Transverse colon (tissue), 4 donors: ENCODE measurements around the gene RGR.

Experiments used
- CTCF ChIP-seq, 5 experiments: fragments of 200-600 bp in 3 of 5; fragments of 450-650 bp in 2 of 5; sonication (generic) in 3 of 5; IDR thresholded peaks; 1 replicate in 2 of 5; 2 replicates in 3 of 5; pipeline ENCODE4 v1.5.1; 2016 to 2017; ENCODE audit warnings: antibody characterized with exemption in 5 of 5, inconsistent platforms in 3 of 5, mild to moderate bottlenecking in 2 of 5, moderate library complexity in 1 of 5
- EP300 ChIP-seq: sonication (generic); formaldehyde crosslinking; IDR thresholded peaks from one replicate; pipeline ENCODE4 v1.6.1; 2017; ENCODE audit warnings: antibody characterized with exemption, low read depth
- POLR2A ChIP-seq: fragments of 450-650 bp; IDR thresholded peaks from one replicate; pipeline ENCODE4 v1.6.1; 2016; ENCODE audit warnings: antibody characterized with exemption, mild to moderate bottlenecking, moderate library complexity
- POLR2AphosphoS5 ChIP-seq, 3 donors: sonication (generic); formaldehyde crosslinking; IDR thresholded peaks; one replicate each; pipeline ENCODE4 v1.6.1; 2016; ENCODE audit warnings: antibody characterized with exemption in 3 of 3

- TF ChIP-seq CTCF (IDR thresholded peaks at IDR 0.05): no peak
- TF ChIP-seq EP300: no peak
- no peak for TF ChIP-seq POLR2A
- TF ChIP-seq POLR2AphosphoS5 (IDR thresholded peaks at IDR 0.05): no peak
These were observed 53.2 kb downstream of the RGR start for GRCh38 chr10:84298057-84298456.
